Measurements from ENCODE around the gene TPP2. TPM values are rescaled to one million over a fixed set of nuclear protein-coding genes. Genes with fewer than 3 reads are reported as not detected.

The TPP2 gene
- total and polyA plus RNA-seq, 9 of the 15 experiments (the other 6 are each of a cell fraction or from before 2014, with no cell fraction given), result 18.8 to 87.7 (median 55.9) TPM

- ChIA-PET POLR2A (no interaction called here), CTCF (ENCODE audit: low intra/inter-chr PET ratio) (no interaction called here)
- in situ Hi-C loops (cut with MboI) (no loop called here), intact Hi-C loops (cut with micrococcal nuclease) (no loop called here)
- no peak overlapping the region for H3K4me2 ChIP-seq (ENCODE audit: insufficient read depth, low read length)
- H3K9me3 ChIP-seq (replicated peaks; ENCODE audit: control insufficient read depth, insufficient read depth, low read depth, low read length), result no peaks in the 10 kb centered on the region
- WGBS (ENCODE audit: insufficient coverage, low coverage, missing lambda C conversion rate), result 24% methylated on average over 7 of the region's 7 CpGs
- H3K4me1 ChIP-seq (replicated peaks in 1 of 2; ENCODE audit: control insufficient read depth in 2 of 2, insufficient read depth in 2 of 2, low read length in 2 of 2), result no peaks in the 10 kb centered on the region
- H2AFZ ChIP-seq (ENCODE audit: low read depth, low read length), result no peak overlapping the region
- no peaks in the 10 kb centered on the region for H3K36me3 ChIP-seq (ENCODE audit: control insufficient read depth, insufficient read depth, low read length)
- no peak overlapping the region for H3K27ac ChIP-seq (ENCODE audit: extremely low read depth, low read depth, low read length)
- H3K4me3 ChIP-seq, result no peak overlapping the region
- BruUV-seq (replicated peaks), result no TSS peak
- FAIRE-seq (no peak), DNase-seq (ENCODE audit: extremely low read depth in 1 of 4, low spot score in 3 of 4) (no peak), ATAC-seq (no peak)
- H3K79me2 ChIP-seq (ENCODE audit: control insufficient read depth, insufficient read depth, low read length), result no peaks in the 10 kb centered on the region
- H4K20me1 ChIP-seq (replicated peaks; ENCODE audit: control insufficient read depth, insufficient read depth, low read length), result no peaks in the 10 kb centered on the region
- no peaks in the 10 kb centered on the region for H3K9me1 ChIP-seq (ENCODE audit: control insufficient read depth, insufficient read depth, low read length)
- H3K9ac ChIP-seq (ENCODE audit: insufficient read depth in 1 of 2, low read depth in 2 of 2, low read length in 2 of 2), result no peak overlapping the region
- peaks cover 5 to 21% of the 10 kb centered on the region in 2 experiments; a peak in 3 of 5 replicates for H3K27me3 ChIP-seq (ENCODE audit: control insufficient read depth in 2 of 2, insufficient read depth in 2 of 2, low read length in 2 of 2)
- TF ChIP-seq MAFK (IDR thresholded peaks at IDR 0.05; ENCODE audit: low read length), result no peak
- no peak for TF ChIP-seq ZNF644 (tag; IDR thresholded peaks at IDR 0.05; ENCODE audit: low read depth)
- TF ChIP-seq HNRNPL (IDR thresholded peaks at IDR 0.05; ENCODE audit: low read depth, low read length), result no peak
- TF ChIP-seq NCOA1 (IDR thresholded peaks at IDR 0.05; ENCODE audit: low read depth), result no peak
- no peak for TF ChIP-seq ZSCAN29 (IDR thresholded peaks at IDR 0.05)
- no peak for TF ChIP-seq POLR2H (tag; IDR thresholded peaks at IDR 0.05; ENCODE audit: low read depth)
- TF ChIP-seq ZNF398 (CRISPR knock-in tag; IDR thresholded peaks at IDR 0.05), result no peak
- no peak for TF ChIP-seq FIP1L1 (IDR thresholded peaks at IDR 0.05; ENCODE audit: low read depth, low read length, poor library complexity, severe bottlenecking)
- TF ChIP-seq KDM4B (IDR thresholded peaks at IDR 0.05; ENCODE audit: borderline replicate concordance in 2 of 2, low read depth in 1 of 2), result no peak
- no peak for TF ChIP-seq PHF8 (IDR thresholded peaks at IDR 0.05; ENCODE audit: borderline replicate concordance, low read length)
- no peak for TF ChIP-seq ZFPM2 (CRISPR knock-in tag; IDR thresholded peaks at IDR 0.05)
- no peak for TF ChIP-seq HMG20A (CRISPR knock-in tag; conservative IDR thresholded peaks at IDR 0.05)
- no peak for TF ChIP-seq MAX (CRISPR knock-in tag; IDR thresholded peaks at IDR 0.05)
- TF ChIP-seq MTF1 (CRISPR knock-in tag; IDR thresholded peaks at IDR 0.05; ENCODE audit: borderline replicate concordance), result no peak
- no peak for TF ChIP-seq ZNF696 (CRISPR knock-in tag; conservative IDR thresholded peaks at IDR 0.05)
Observed at GRCh38 chr13:102687520-102687919, 90.7 kb downstream of the TPP2 start.

Measured in K562 (cell line).